ENCODE measurements around the gene NINL. TPM values are rescaled to one million over a fixed set of nuclear protein-coding genes. Genes with fewer than 3 reads are reported as not detected.

NINL gene
- total RNA-seq, 1 experiment from 2014 or later: 7.2 TPM

DNA sequence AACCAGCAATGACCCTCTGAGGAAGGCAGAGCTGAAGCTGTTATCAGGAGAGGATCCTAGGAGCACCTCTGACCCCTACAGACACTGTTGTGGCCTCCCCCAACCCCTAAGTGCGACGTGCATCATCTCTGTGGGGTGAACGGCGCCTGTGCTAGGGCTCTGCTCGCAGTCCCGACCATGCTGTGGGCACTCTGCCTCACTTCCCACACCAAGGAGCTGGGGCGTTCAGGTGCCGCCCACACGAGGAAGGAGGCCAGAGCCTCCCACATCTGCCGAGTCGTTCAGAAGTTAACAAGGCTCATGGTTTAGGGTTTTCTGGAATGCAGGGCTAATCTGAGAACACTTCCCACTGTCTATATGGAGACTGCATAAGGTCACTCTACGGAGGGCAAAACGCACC is 115.8 kb downstream of the NINL start:
- intact Hi-C loops (cut with micrococcal nuclease): no loop called here
- no peaks in the 10 kb centered on the region for H4K20me1 ChIP-seq (ENCODE audit: insufficient read depth)
- ChIA-PET RAD21 (ENCODE audit: low non-redundant PET in 1 of 2, low total read pairs in 2 of 2, uncharacterized antibody in 2 of 2, unreplicated experiment in 2 of 2) (no interaction called here), POLR2A (no interaction called here), CTCF (no interaction called here)
- no peaks in the 10 kb centered on the region for H3K4me1 ChIP-seq (ENCODE audit: control insufficient read depth in 1 of 2, insufficient read depth in 2 of 2, low read length in 2 of 2)
- no peaks in the 10 kb centered on the region for H3K27me3 ChIP-seq (ENCODE audit: insufficient read depth, low read length)
- DNase-seq (ENCODE audit: low read depth, low spot score): no peak
- no peaks in the 10 kb centered on the region for H3K79me2 ChIP-seq (ENCODE audit: insufficient read depth, low read length)
- TF ChIP-seq EZH2 (IDR thresholded peaks at IDR 0.05): no peak
- TF ChIP-seq, protein P1, sequence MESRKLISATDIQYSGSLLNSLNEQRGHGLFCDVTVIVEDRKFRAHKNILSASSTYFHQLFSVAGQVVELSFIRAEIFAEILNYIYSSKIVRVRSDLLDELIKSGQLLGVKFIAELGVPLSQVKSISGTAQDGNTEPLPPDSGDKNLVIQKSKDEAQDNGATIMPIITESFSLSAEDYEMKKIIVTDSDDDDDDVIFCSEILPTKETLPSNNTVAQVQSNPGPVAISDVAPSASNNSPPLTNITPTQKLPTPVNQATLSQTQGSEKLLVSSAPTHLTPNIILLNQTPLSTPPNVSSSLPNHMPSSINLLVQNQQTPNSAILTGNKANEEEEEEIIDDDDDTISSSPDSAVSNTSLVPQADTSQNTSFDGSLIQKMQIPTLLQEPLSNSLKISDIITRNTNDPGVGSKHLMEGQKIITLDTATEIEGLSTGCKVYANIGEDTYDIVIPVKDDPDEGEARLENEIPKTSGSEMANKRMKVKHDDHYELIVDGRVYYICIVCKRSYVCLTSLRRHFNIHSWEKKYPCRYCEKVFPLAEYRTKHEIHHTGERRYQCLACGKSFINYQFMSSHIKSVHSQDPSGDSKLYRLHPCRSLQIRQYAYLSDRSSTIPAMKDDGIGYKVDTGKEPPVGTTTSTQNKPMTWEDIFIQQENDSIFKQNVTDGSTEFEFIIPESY (IDR thresholded peaks at IDR 0.05; ENCODE audit: extremely low read depth, insufficient replicate concordance, low read length): no peak
- no peak for TF ChIP-seq SIN3A (IDR thresholded peaks at IDR 0.05; ENCODE audit: low read depth)
- TF ChIP-seq EGR1 (IDR thresholded peaks at IDR 0.05; ENCODE audit: low read depth): no peak
- no peak for TF ChIP-seq ZNF274 (IDR thresholded peaks at IDR 0.05; ENCODE audit: low read depth, low read length)
- TF ChIP-seq SRF (IDR thresholded peaks at IDR 0.05; ENCODE audit: low read depth): no peak
- TF ChIP-seq TCF7L2 (IDR thresholded peaks at IDR 0.05; ENCODE audit: borderline replicate concordance, extremely low read depth, insufficient read depth, insufficient read length): no peak
- no peak for TF ChIP-seq ZFX (IDR thresholded peaks at IDR 0.05)
- TF ChIP-seq JUND (IDR thresholded peaks at IDR 0.05): no peak
- TF ChIP-seq RAD21 (IDR thresholded peaks at IDR 0.05; ENCODE audit: low read depth): no peak
- TF ChIP-seq, protein P2, sequence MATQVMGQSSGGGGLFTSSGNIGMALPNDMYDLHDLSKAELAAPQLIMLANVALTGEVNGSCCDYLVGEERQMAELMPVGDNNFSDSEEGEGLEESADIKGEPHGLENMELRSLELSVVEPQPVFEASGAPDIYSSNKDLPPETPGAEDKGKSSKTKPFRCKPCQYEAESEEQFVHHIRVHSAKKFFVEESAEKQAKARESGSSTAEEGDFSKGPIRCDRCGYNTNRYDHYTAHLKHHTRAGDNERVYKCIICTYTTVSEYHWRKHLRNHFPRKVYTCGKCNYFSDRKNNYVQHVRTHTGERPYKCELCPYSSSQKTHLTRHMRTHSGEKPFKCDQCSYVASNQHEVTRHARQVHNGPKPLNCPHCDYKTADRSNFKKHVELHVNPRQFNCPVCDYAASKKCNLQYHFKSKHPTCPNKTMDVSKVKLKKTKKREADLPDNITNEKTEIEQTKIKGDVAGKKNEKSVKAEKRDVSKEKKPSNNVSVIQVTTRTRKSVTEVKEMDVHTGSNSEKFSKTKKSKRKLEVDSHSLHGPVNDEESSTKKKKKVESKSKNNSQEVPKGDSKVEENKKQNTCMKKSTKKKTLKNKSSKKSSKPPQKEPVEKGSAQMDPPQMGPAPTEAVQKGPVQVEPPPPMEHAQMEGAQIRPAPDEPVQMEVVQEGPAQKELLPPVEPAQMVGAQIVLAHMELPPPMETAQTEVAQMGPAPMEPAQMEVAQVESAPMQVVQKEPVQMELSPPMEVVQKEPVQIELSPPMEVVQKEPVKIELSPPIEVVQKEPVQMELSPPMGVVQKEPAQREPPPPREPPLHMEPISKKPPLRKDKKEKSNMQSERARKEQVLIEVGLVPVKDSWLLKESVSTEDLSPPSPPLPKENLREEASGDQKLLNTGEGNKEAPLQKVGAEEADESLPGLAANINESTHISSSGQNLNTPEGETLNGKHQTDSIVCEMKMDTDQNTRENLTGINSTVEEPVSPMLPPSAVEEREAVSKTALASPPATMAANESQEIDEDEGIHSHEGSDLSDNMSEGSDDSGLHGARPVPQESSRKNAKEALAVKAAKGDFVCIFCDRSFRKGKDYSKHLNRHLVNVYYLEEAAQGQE (IDR thresholded peaks at IDR 0.05; ENCODE audit: low read depth): no peak
- no peak for TF ChIP-seq CEBPB (IDR thresholded peaks at IDR 0.05; ENCODE audit: low read depth)
- TF ChIP-seq ELF1 (IDR thresholded peaks at IDR 0.05; ENCODE audit: borderline replicate concordance, low read depth): no peak
- no peak for TF ChIP-seq SP1 (IDR thresholded peaks at IDR 0.05; ENCODE audit: low read depth)
- TF ChIP-seq POLR2A (IDR thresholded peaks at IDR 0.05; ENCODE audit: borderline replicate concordance, extremely low read depth, insufficient read depth, insufficient read length): no peak
- no peak for TF ChIP-seq YY1 (IDR thresholded peaks at IDR 0.05; ENCODE audit: extremely low read depth, insufficient replicate concordance, low read depth, low read length)
- TF ChIP-seq EZH2phosphoT487 (IDR thresholded peaks at IDR 0.05; ENCODE audit: borderline replicate concordance): no peak
- TF ChIP-seq, protein P3, sequence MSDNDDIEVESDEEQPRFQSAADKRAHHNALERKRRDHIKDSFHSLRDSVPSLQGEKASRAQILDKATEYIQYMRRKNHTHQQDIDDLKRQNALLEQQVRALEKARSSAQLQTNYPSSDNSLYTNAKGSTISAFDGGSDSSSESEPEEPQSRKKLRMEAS (IDR thresholded peaks at IDR 0.05): no peak
- H3K4me2 ChIP-seq (ENCODE audit: low read length): no peak overlapping the region
- no peaks in the 10 kb centered on the region for H3K9me3 ChIP-seq (ENCODE audit: control insufficient read depth in 1 of 2, insufficient read depth in 1 of 2, low read depth in 1 of 2, low read length in 2 of 2)
- no peak overlapping the region for H3K4me3 ChIP-seq (replicated peaks in 1 of 2; ENCODE audit: low read depth in 1 of 2, low read length in 2 of 2)
- H3K27ac ChIP-seq (ENCODE audit: low read depth, low read length): no peak overlapping the region
- no TSS peak for BruUV-seq (replicated peaks)
- H3K36me3 ChIP-seq (ENCODE audit: control insufficient read depth in 1 of 2, insufficient read depth in 2 of 2, low read length in 2 of 2): no peaks in the 10 kb centered on the region
- ATAC-seq: no peak; the same call in 1 of the 2 replicates
- H3K9ac ChIP-seq (ENCODE audit: low read length): no peak overlapping the region
- no peaks in the 10 kb centered on the region for H3K9me2 ChIP-seq (ENCODE audit: insufficient read depth)
- H2AFZ ChIP-seq (ENCODE audit: low read depth, low read length, poor library complexity, severe bottlenecking): no peak overlapping the region
